PC-9 (cell line): ENCODE data around the gene SLCO2A1. TPM values are rescaled to one million over a fixed set of nuclear protein-coding genes. Genes with fewer than 3 reads are reported as not detected.

ENCODE experiments used
- BruUV-seq: library from RNA; stranded (reverse); fragments of 400-500 nt; replicated peaks from 2 replicates; lab custom pipeline; 2021; lab: Mats Ljungman, UMichigan
- CTCF ChIA-PET: fragments of 300-600 bp; sonication (Branson Sonifier 250); formaldehyde crosslinking; loops from one replicate; lab custom pipeline; 2022; ENCODE audit warnings: antibody characterized with exemption; lab: Charles Lee
- POLR2A ChIA-PET: fragments of 300-600 bp; sonication (Branson Sonifier 250); formaldehyde crosslinking; loops from one replicate; lab custom pipeline; 2022; ENCODE audit warnings: antibody characterized with exemption; ENCODE audit not compliant: unreplicated experiment; lab: Charles Lee
- DNase-seq, 2 experiments: peaks; one replicate each; pipeline versions ENCODE4 v3.0.0 to v3.0.0-alpha.2; 2015 to 2022; ENCODE audit warnings: mixed read lengths in 1 of 2
- H2AFZ ChIP-seq: fragments of 200-600 bp; sonication (generic); 2 replicates; pipeline ENCODE4 v1.8.1; 2017; ENCODE audit warnings: antibody characterized with exemption
- H3F3A ChIP-seq: fragments of 200-600 bp; sonication (generic); 2 replicates; pipeline ENCODE4 v1.8.1; 2017; ENCODE audit warnings: antibody characterized with exemption, mild to moderate bottlenecking, low read depth; ENCODE audit not compliant: insufficient read depth
- H3K27ac ChIP-seq: fragments of 200-600 bp; sonication (generic); 2 replicates; pipeline ENCODE4 v1.6.1; 2016; ENCODE audit warnings: mixed run types
- H3K27me3 ChIP-seq: fragments of 200-600 bp; sonication (generic); 2 replicates; pipeline ENCODE4 v1.6.1; 2016; ENCODE audit warnings: low read depth, mixed run types; ENCODE audit not compliant: insufficient read depth
- H3K36me3 ChIP-seq: fragments of 200-600 bp; sonication (generic); 2 replicates; pipeline ENCODE4 v1.6.1; 2016; ENCODE audit warnings: low read depth, mixed run types
- H3K4me1 ChIP-seq: fragments of 200-600 bp; sonication (generic); replicated peaks from 2 replicates; pipeline ENCODE4 v1.6.1; 2016; ENCODE audit warnings: mixed run types; ENCODE audit not compliant: insufficient read depth
- H3K4me2 ChIP-seq: fragments of 200-600 bp; sonication (generic); 2 replicates; pipeline ENCODE4 v1.6.1; 2017; ENCODE audit warnings: mixed run types
- H3K4me3 ChIP-seq: fragments of 200-600 bp; sonication (generic); 2 replicates; pipeline ENCODE4 v1.6.1; 2016; ENCODE audit warnings: mixed run types
- H3K79me2 ChIP-seq: fragments of 200-600 bp; sonication (generic); 2 replicates; pipeline ENCODE4 v1.6.1; 2017; ENCODE audit warnings: low read depth, mixed run types
- H3K9me2 ChIP-seq: fragments of 200-600 bp; sonication (generic); 2 replicates; pipeline ENCODE4 v1.8.1; 2017; ENCODE audit warnings: mild to moderate bottlenecking; ENCODE audit not compliant: insufficient read depth
- H3K9me3 ChIP-seq: fragments of 200-600 bp; sonication (generic); 2 replicates; pipeline ENCODE4 v1.8.1; 2016; ENCODE audit warnings: low read depth; ENCODE audit not compliant: insufficient read depth
- H4K20me1 ChIP-seq: fragments of 200-600 bp; sonication (generic); 2 replicates; pipeline ENCODE4 v1.8.1; 2017; ENCODE audit not compliant: insufficient read depth
- CTCF ChIP-seq: fragments of 200-600 bp; sonication (generic); conservative IDR thresholded peaks from 2 replicates; pipeline ENCODE4 v1.6.1; 2017; ENCODE audit warnings: mixed run types, antibody characterized with exemption, mild to moderate bottlenecking, moderate library complexity
- EZH2 ChIP-seq: fragments of 200-600 bp; sonication (generic); IDR thresholded peaks from 2 replicates; pipeline ENCODE4 v1.8.0; 2017; ENCODE audit warnings: antibody characterized with exemption, low read depth
- intact Hi-C: fragments of 100-400 bp; cut with micrococcal nuclease; formaldehyde crosslinking; loops from one replicate; pipeline ENCODE4 v1.10.0; 2022; ENCODE audit not compliant: unreplicated experiment
- total RNA-seq: library from RNA; stranded (reverse); gene quantifications from 2 replicates; pipeline ENCODE4 v1.2.3, GENCODE V29; 2021

SLCO2A1 gene
- total RNA-seq, 1 experiment from 2014 or later = 0.44 TPM

GRCh38 chr3:133931084-133931483, 98.6 kb downstream of the SLCO2A1 start:
- POLR2A ChIA-PET = no interaction called here

GRCh38 chr3:133930341-133930933, 99.3 kb downstream of the SLCO2A1 start:
- Histone ChIP-seq H3K27ac (no peak overlapping the region), H3F3A (no peaks in the 10 kb centered on the region), H3K9me2 (no peaks in the 10 kb centered on the region), H2AFZ (no peak overlapping the region), H3K4me2 (no peak overlapping the region), H3K4me1 (no peaks in the 10 kb centered on the region), H3K79me2 (no peaks in the 10 kb centered on the region), H3K9me3 (no peaks in the 10 kb centered on the region), H3K4me3 (no peak overlapping the region), H3K27me3 (peaks cover 6% of the 10 kb centered on the region; the same call in 1 of the 2 replicates), H4K20me1 (no peaks in the 10 kb centered on the region), H3K36me3 (no peaks in the 10 kb centered on the region)
- ChIA-PET POLR2A (no interaction called here), CTCF (interaction anchor here (0.6 kb wide), 2 partner anchors 111 to 281 kb away, joined by 3 to 4 read pairs; no protein-coding TSS in a partner anchor)
- no peak for DNase-seq
- no peak for TF ChIP-seq EZH2
- TF ChIP-seq CTCF = peak; percentile 75
- BruUV-seq = no TSS peak
- intact Hi-C loops = loop anchor here (1.0 to 5.0 kb wide), 4 partner anchors 267 to 562 kb away; no protein-coding TSS in a partner anchor

More at GRCh38 chr3:133931084-133931483, 98.6 kb downstream of the SLCO2A1 start:
- TF ChIP-seq EZH2 = no peak
- TF ChIP-seq CTCF = no peak
- H3K9me3 ChIP-seq = no peaks in the 10 kb centered on the region
- H3F3A ChIP-seq = no peaks in the 10 kb centered on the region
- H3K9me2 ChIP-seq = no peaks in the 10 kb centered on the region
- no peaks in the 10 kb centered on the region for H3K4me1 ChIP-seq
- BruUV-seq = no TSS peak
- intact Hi-C loops = loop anchor here (2.0 to 5.0 kb wide), 3 partner anchors 266 to 561 kb away; no protein-coding TSS in a partner anchor
- H2AFZ ChIP-seq = no peak overlapping the region
- no peak overlapping the region for H3K4me2 ChIP-seq
- no peak overlapping the region for H3K4me3 ChIP-seq
- no peaks in the 10 kb centered on the region for H3K79me2 ChIP-seq
- H3K36me3 ChIP-seq = no peaks in the 10 kb centered on the region
- no peak for DNase-seq
- H3K27me3 ChIP-seq = peaks cover 10% of the 10 kb centered on the region
- CTCF ChIA-PET = no interaction called here
- H4K20me1 ChIP-seq = no peaks in the 10 kb centered on the region
- no peak overlapping the region for H3K27ac ChIP-seq

GRCh38 chr3:133928903-133929607, 100.7 kb downstream of the SLCO2A1 start:
- no peak for DNase-seq
- BruUV-seq = no TSS peak
- CTCF ChIA-PET = no interaction called here
- H3K9me2 ChIP-seq = no peaks in the 10 kb centered on the region
- no peak overlapping the region for H3K27ac ChIP-seq
- POLR2A ChIA-PET = no interaction called here
- no peaks in the 10 kb centered on the region for H3K79me2 ChIP-seq
- intact Hi-C loops = loop anchor here (10.0 kb wide), 1 partner anchor 1194 kb away; no protein-coding TSS in a partner anchor
- 0 out of 2 replicates have a peak, but pooled peaks cover 5% of the 10 kb centered on the region for H3K27me3 ChIP-seq
- no peaks in the 10 kb centered on the region for H3F3A ChIP-seq
- H4K20me1 ChIP-seq = no peaks in the 10 kb centered on the region
- no peaks in the 10 kb centered on the region for H3K36me3 ChIP-seq
- no peak for TF ChIP-seq EZH2
- no peak for TF ChIP-seq CTCF
- H3K4me2 ChIP-seq = no peak overlapping the region
- no peak overlapping the region for H3K4me3 ChIP-seq
- H2AFZ ChIP-seq = no peak overlapping the region
- H3K4me1 ChIP-seq = no peaks in the 10 kb centered on the region
- no peaks in the 10 kb centered on the region for H3K9me3 ChIP-seq
